GM19397 (cell line): Measurements from ENCODE around the gene NUDT14.

Experiments
- ATAC-seq: cut with Tn5 transposase; IDR thresholded peaks from one replicate; pipeline ENCODE4 v1.9.1; 2021; ENCODE audit warnings: mild to moderate bottlenecking, moderate library complexity; ENCODE audit not compliant: unreplicated experiment

The NUDT14 gene

DNA sequence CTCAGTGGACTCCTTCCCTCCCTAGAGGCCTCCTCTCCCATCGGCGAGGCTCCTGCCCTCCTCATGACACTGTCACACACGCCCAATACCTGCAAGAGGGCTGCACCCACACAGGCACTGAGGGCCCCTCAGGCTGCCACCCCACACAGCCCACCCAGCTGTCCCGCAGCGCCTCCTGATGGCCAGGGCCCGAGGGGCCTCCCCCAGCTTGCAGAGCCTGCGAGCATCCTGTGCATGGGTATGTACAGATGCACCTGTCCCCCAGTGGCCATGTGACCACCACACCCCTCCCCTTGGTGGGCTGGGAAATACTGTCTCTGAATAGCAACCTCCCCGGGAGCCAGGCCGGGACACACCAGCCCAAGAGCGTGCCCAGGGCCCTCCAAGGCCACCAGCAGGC is 19.0 kb upstream of the NUDT14 start:
- no peak for ATAC-seq

DNA sequence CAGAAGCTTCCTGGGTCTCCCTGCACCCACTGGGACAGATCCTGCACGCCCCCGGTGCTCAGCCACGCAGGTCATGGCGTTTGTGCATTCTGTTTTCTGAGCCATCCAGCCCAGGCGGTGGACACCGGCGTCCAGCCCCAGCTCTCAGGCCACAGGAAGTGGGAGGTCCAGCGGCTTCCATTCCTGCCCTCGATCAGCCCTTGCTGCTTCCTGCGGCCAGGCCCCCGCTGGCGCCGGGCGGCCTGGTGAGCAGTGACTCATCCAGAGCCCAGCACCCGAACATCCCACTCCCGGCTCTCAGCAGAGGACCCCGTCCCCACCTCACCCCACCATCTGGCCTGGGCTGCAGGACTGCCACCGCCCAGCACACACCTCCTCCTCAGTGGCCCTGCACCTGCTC is 18.0 kb upstream of the NUDT14 start:
- ATAC-seq, result no peak

DNA sequence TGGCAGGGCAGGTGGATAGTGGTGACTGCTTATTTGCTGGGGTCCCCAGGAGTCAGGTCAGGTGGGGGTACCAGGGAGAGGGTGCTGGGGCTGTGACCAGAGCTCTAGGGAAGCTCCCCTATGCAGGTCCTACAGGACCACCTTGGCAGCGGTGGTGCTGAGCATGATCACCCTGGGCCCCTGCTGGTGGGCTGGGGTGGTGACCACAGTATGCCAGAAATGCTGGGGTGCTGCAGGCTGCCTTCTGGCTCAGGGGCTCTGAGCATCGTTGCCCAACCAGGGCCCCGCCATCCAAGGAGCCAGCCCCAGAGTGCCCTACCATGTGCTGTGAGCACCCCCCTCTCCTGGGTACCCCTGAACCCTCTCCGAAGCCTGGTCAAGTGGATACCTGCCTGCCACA is 17.5 kb upstream of the NUDT14 start:
- no peak for ATAC-seq

DNA sequence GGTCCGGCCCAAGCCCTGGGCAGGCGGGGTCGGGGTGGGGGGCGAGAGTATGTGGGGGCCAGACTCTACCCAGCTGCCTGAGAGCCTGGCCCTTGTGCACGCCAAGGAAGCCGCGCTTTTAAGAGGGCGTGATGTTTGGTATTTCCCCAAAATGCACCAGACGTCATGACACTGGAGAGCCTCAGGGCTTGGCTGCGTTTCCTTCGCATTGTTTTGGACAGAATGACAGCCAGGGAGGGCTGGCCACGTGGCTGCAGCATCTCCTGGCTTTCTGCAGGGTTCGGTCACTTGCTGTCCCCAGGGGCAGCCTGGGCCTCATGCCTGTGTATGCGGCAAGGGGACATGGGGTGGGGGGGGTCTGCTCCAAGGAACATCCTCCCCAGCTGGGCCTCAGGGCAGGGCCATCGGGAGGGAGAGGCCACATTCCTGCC is 16.1 kb upstream of the NUDT14 start:
- no peak for ATAC-seq

DNA sequence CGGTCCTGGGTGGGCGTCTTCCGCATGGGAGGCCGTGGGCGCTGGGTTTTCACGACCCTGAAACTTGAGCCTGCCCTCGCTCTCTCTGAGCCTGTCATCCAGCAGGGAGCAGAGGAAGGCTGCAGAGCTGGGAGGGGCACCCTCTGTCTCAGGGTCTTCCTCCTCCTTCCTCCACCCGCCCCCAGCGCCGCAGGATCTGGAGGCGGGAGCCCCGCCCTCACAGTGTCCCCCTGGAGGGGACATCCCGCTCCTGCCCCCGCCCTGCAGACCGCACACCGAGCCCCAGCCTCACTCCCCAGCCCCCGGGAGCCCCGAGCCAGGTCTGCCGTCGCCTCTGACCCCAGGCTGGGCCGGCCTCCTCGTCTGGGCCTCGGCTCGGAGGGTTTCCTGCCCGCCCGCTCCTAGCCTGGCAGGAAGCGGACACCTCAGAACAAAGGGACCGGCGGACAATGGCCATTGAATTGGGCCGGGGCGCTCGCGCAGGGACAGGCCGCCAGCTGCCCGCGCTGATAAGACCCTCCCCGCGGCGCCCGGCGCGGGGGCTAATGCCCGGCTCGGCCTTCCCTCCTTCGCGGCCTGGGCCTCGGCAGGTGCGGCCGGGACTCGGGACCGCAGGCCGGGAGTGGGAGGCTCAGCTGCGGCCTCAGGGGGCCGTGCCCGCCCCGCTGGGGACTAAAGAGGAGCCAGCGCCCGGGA is 15.3 kb upstream of the NUDT14 start:
- ATAC-seq, result no peak

DNA sequence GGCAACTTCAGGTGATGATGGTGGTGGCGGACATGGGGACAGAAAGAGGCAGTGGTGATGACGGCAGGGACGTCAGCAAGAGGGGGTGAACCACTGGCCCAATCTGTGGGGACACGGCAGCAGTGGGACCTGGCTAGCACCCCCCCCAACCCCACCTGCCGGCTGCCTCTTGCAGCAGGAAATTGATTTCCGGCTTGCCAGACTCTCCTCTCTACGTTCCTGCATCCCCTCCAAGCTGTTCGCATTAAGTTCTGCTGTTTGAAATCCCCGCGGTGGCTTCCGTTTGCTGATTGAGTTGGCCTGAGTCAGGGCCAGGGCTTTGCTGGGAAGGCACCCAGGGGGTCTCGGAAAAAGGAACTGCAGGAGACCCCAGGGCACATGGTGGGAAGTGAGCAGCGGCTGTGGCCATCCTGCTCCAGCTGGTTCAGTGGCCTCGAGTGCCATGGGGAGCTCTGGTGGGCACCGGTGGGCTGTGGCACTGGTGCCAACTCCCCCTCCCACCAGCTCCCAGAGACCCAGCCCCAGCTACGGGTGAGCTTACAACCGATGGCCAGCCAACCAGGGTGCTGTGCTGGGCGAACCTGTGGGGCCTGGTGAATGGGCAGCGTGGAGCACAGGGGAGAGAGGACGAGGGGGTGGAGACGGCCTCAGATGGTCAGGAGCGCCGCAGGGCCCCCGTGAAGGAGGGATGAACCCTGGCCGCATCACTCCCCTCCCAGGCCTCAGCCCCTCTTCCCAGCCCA is 14.6 kb upstream of the NUDT14 start:
- ATAC-seq, result no peak

DNA sequence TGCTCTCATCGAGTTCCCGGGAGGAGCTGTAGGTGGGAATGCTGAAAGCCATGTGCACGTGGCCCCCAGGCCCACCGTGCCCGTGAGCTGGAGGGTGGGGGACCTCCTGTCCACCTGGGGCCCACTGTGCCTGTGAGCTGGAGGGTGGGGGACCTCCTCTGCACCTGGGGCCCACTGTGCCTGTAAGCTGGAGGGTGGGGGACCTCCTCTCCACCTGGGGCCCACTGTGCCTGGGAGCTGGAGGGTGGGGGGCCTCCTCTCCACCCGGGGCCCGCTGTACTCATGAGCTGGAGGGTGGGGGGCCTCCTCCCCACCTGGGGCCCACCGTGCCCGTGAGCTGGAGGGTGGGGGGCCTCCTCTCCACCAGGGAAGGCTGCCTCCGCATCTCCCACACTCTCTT is 13.9 kb upstream of the NUDT14 start:
- no peak for ATAC-seq

DNA sequence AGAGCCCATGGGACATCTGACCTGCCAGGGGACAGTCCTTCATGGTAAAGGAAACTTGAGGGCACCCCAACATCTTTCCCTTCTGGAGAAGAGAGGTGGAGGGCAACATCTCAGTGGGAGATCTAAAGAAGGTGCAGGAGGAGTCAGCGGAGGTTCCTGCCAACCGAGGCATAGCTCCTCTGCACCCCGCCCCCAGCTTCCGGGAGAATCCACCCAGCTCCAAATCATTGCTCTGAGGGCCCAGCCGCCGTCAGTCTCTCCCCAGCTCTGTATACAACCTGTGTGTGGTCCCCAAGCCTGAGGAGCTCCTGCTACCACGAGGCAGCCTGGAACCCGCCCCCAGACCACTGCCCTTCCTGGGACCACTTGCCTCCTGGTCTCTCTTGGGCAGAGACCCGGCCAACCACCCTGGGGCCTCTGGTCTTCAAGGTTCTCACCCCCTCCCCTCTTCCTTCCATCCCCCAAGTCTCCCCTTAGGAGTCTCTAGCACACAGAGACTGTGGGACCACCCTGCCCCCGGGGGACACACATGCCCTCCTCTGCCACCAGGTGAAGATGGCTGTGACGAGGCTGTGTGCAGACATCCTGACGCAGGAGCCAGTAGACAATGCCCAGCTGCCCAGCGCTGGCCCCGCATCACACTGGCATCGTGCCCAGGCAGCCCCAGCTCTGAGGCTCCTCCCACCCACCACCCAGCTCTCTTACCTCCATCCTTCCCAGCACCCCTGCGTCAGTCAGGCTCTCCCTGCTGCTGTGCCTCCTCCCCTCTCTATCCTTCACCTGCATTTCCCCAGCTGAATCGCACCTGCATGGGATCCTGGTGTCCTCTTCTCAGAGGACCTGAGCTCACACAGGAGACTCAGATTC is 13.0 kb upstream of the NUDT14 start:
- ATAC-seq, result no peak

DNA sequence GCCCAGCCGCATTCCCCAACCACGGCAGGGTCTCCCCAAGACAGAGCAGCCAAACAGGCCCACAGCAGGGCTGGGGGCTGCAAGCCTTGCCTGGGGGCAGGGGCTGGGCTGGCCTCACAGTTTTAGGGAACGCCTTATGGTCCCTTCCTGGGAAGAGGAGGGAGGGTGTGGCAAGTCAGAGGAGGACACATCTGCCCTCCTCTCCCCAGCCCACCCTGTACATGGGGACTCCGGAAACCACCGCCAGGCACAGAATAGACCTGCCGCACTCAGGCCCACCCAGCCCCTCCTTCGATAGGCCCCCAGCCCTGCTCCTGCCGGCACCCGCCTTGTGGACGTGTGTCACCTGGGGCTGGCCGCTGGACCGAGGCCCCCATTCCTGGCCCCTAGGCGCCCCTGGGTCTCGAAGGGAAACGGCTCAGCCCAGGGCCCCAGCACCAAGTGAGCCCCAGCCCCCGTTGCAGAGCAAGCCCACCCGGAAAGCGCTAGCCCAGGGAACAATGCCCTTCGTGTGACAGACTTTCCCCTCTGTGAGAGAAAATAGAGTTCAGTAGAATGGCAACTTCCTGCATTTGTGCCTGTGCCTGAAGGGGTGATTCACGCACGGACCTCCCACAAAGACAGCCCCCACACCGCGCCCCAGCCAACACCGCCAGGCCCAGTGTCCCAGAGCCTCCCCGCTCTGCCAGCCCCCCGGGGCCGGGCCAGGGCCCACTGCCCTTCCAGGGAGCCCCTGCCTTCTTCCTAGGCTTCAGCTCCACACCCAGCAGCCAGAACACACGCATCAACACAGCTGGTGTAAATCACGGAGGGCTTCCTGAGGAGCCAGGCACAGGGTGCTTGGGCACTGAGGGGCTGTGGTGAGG is 12.0 kb upstream of the NUDT14 start:
- no peak for ATAC-seq

DNA sequence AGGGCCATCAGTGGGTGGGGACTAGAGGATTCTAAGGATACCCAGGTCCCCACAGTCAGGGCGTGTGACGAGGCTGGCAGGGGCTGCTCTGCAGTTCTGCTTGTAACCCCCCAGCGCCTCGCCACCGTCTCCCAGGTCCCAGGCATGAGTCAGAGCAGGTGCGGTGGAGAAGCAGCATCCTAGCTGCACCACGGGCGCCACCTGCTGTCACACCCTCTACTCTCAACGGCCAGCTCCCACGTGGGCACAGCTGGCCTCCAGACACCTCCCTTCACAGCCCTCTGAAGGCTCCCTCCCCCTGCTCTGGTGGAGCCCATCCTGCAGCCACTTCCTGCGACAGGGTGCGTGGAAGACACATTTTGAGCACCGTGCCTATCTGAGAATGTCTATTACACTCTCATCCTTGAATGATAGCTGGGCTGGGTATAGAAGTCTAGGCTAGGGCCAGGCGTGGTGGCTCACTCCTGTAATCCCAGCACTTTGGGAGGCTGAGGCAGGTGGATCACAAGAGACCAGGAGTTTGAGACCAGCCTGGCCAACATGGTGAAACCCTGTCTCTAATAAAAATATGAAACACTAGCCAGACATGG is 6.9 kb upstream of the NUDT14 start:
- no peak for ATAC-seq

DNA sequence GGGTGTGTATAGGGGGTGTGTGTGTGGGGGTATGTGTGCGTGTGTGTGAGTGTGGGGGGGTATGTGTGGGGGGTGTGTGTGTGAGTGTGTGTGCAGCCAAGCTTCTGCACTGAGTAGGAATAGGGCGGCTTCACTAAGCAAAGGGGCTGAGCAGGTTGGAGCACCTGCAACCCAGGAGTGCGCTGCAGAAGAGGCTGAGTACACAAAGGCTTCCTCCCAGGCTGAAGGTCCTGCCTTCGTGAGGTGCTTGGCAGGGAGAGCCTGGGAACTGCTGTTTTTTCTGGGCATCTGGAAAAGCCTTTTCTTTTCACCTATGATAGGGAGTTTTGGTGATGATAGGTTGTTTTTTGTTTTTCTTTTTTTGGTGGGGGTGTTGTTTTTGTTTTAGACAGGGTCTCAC is 6.0 kb upstream of the NUDT14 start:
- ATAC-seq, result no peak

DNA sequence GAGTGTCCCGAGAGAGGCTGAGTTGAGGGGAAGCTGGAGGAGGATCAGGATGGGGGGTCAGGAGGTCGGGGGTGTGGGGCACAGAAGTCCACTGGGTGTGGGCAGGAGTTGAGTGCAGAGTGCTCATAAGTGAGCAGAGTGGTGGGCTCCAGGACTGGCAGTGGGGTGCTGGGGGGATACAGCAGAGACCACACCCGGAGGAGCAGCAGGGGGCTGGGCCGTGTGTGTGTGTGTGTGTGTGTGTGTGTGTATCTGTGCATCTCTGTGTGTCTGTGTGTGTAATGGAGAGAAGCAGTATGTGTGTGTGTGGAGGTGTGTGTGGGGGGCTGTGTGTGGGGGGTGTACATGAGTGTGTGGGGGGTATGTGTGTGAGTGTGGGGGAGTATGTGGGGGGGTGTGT is 4.9 kb upstream of the NUDT14 start:
- no peak for ATAC-seq

DNA sequence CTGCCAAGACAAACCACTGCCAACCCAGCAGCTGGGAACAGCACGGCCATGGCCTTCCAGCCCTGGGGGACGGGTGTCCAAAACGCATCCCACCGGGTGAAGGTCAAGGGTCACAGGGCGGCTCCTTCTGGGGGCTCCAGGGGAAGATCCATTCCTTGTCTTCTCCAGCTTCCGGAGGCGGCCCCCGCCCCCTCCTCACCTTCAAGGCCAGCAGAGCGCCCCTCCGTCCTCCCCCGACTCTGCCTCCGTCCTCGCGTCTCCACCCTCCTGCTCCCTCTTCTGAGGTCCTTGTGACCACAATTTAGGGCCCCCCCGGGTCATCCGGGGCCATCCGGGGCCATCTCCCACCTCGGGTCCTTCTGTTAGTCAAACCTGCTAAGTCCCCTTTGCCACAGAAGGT is 3.9 kb upstream of the NUDT14 start:
- no peak for ATAC-seq

DNA sequence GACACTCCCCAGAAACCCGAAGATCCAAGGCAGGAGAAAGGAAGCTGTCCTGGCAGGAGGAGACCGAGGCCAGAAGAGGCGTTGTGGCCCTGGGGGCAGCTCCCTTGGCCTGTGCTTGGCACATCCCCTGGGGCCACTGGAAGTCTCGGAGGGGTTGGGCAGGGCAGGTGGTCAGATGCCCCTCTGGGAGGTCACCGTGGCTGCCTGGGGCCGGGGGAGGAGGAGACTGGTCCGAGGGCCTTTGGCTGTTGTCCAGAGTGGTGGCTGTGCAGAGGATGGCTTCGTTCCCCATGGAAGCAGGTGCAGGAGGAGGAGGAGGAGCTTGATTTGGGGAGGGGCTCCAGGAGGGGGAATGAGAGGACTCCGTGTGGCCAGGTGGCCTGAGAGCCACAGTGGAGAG is 3.3 kb upstream of the NUDT14 start:
- no peak for ATAC-seq

DNA sequence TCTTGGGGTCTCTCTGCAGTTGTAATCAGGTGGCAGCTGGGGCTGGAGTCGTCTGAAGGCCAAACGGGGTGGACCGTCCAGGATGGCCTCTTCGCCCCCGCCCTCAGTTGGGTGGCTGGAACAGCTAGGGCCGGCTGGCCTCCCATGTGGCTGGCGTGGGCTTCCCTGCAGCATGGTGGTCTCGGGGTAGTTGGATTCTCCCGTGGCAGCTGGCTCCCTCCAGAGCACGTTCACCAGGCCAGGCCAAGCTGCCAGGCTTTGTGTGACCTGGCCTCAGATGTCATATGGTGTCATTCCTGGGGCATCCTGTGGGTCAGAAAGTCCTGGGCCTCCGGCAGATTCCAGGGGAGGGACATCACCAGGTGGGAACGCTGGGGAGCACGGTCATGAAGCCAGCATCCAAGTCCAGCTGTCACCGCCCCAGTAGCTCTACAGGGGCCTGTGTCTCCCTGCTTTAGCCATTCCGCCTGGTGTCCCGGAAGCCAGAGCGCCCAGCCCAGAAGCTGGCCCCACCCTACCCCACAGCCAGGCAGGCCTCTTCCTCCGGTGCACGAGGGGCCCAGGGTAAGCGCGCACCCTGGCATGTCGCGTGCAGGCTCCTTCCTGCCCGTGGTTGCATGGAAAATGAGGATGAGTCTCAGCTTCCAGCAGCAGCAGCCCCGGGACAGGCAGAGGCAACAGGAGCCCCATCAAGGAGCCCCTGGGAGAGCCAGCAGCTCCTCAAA is 1.3 kb upstream of the NUDT14 start:
- no peak for ATAC-seq

DNA sequence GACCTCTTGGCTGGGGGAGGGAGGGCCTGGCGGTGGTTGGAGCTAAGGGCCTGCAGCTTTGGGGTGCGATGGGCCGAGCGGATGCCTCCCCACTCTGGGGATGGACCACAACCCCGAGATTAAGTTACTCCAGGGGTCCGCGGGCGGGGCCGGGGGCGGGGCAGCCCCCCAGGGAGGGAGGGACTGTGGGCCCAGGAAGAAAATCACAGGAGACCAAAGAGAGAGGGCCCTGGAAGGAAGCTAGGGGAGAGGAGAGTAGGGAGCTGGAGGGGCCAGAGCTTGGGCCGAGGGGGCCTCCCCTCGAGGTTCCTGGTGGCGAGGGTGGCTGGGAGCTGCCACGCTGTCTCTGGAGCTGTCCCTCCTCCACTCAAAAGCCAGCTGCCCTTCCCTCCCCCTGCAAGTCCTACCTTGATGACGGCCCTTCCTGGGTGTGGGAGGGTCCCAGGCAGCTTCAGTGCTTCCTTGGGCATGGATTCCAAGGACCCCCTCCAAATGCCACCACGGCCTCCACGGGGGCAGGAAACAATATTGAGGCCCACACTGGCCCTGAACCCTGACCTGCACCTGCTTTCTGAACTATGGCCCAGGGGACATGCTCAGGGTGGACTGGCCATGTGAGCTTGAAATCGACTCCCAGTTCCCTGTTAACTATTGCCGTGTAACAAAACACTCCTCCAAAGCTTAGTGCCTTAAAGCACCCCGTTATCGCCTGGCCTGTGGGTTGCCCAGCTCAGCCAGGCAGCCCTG is 610 bp upstream of the NUDT14 start:
- ATAC-seq, result no peak

DNA sequence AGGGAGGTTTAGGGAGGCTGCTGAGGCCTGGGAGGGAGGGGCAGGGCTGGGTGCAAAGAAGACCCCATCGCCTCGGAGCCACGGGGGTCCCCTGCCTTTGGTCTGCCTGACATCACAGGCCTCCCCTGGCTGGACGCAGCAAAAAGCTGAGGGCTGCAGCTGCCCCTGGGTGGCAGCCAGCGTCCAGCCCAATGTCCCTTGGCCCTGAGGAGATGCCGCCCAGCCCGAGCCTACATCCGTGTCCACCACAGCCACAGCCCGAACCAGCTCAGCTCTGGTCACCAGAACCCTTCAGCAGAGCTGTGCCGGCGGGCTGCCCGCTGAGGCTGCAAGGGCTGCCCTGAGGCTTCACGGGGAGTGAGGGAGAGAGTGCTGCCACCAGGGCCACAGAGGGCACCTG is 1.9 kb downstream of the NUDT14 start:
- ATAC-seq, result no peak

DNA sequence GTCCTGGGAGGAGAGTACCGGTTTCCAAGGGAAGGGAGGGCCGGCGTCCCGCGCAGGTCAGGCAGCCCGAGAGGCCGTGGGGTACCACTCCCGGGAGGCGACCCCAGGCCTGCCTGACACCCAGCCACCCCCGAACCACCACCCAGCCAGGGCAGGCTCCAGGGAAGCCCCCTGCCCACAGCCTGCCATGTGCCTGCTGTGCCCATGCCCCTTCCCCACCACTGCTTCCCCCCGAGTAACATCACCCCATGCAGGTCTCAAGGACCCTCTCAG is 2.3 kb downstream of the NUDT14 start:
- ATAC-seq, result no peak
